SU-DHL-6 (cell line): Measurements from ENCODE around the gene CCDC40.

Experiments
- H2AFZ ChIP-seq: fragments of 200-600 bp; sonication (generic); 2 replicates; pipeline ENCODE4 v1.6.1; 2014; ENCODE audit warnings: low read depth, mild to moderate bottlenecking, moderate library complexity, mixed read lengths, antibody characterized with exemption, low read length; ENCODE audit not compliant: severe bottlenecking
- H3F3A ChIP-seq: fragments of 200-600 bp; shearing (Covaris generic); 2 replicates; pipeline ENCODE4 v1.6.0; 2016; ENCODE audit warnings: antibody characterized with exemption, mild to moderate bottlenecking; ENCODE audit not compliant: insufficient read depth
- H3K27ac ChIP-seq: fragments of 200-600 bp; sonication (generic); 2 replicates; pipeline ENCODE4 v1.5.1; 2016; ENCODE audit warnings: low read depth, mild to moderate bottlenecking, low read length, moderate library complexity, mixed read lengths
- H3K27me3 ChIP-seq: fragments of 200-600 bp; sonication (generic), shearing (Covaris generic); 2 replicates; pipeline ENCODE4 v1.6.0; 2014; ENCODE audit warnings: mild to moderate bottlenecking, low read length
- H3K36me3 ChIP-seq: fragments of 200-600 bp; sonication (generic); 2 replicates; pipeline ENCODE4 v1.6.1; 2014; ENCODE audit warnings: mild to moderate bottlenecking, low read length, mixed read lengths
- H3K4me2 ChIP-seq: fragments of 300-600, 200-600 bp; shearing (Covaris generic), sonication (generic); 2 replicates; pipeline ENCODE4 v1.6.0; 2014; ENCODE audit warnings: low read length, low read depth, mild to moderate bottlenecking; ENCODE audit not compliant: poor library complexity, severe bottlenecking
- H3K4me3 ChIP-seq: fragments of 200-600 bp; sonication (generic); 2 replicates; pipeline ENCODE4 v1.5.1; 2014; ENCODE audit warnings: antibody characterized with exemption, low read length, mild to moderate bottlenecking, mixed read lengths; ENCODE audit not compliant: insufficient read depth, poor library complexity, severe bottlenecking
- H3K79me2 ChIP-seq: fragments of 200-600 bp; sonication (generic); 2 replicates; pipeline ENCODE4 v1.6.1; 2014; ENCODE audit warnings: mild to moderate bottlenecking, low read length, moderate library complexity; ENCODE audit not compliant: insufficient read depth
- H3K9ac ChIP-seq: fragments of 200-600 bp; sonication (generic); 2 replicates; pipeline ENCODE4 v1.7.0; 2014; ENCODE audit warnings: mild to moderate bottlenecking, low read length
- H3K9me2 ChIP-seq: fragments of 200-600 bp; sonication (generic); replicated peaks from 2 replicates; pipeline ENCODE4 v1.6.1; 2014; ENCODE audit warnings: low read length; ENCODE audit not compliant: insufficient read depth
- H3K9me3 ChIP-seq: fragments of 200-600 bp; sonication (generic); 2 replicates; pipeline ENCODE4 v1.6.1; 2014; ENCODE audit warnings: low read length, mixed read lengths; ENCODE audit not compliant: insufficient read depth
- H4K20me1 ChIP-seq: fragments of 200-600 bp; sonication (generic); 2 replicates; pipeline ENCODE4 v1.6.1; 2014; ENCODE audit warnings: low read depth, mild to moderate bottlenecking, antibody characterized with exemption, low read length, moderate library complexity, mixed read lengths
- CTCF ChIP-seq: fragments of 200-600 bp; sonication (generic); IDR thresholded peaks from one replicate; pipeline ENCODE4 v1.5.1; 2017; ENCODE audit warnings: antibody characterized with exemption, mild to moderate bottlenecking, low read length, moderate library complexity; ENCODE audit not compliant: insufficient read depth, poor library complexity, severe bottlenecking
- EZH2phosphoT487 ChIP-seq: fragments of 200-600 bp; sonication (generic), shearing (Covaris generic); conservative IDR thresholded peaks from 2 replicates; pipeline ENCODE4 v1.6.1; 2018; ENCODE audit warnings: mild to moderate bottlenecking, antibody characterized with exemption, low read length, moderate library complexity, mixed read lengths

Gene CCDC40

GRCh38 chr17:80097127-80097621 is 60.7 kb downstream of the CCDC40 start:
- H3K4me3 ChIP-seq, result no peak overlapping the region
- H3K9me2 ChIP-seq, result no peaks in the 10 kb centered on the region
- H3K79me2 ChIP-seq, result no peaks in the 10 kb centered on the region
- no peaks in the 10 kb centered on the region for H3K27me3 ChIP-seq
- no peak overlapping the region for H3K4me2 ChIP-seq
- H3K9ac ChIP-seq, result no peak overlapping the region
- H3K27ac ChIP-seq, result no peak overlapping the region
- no peaks in the 10 kb centered on the region for H3K9me3 ChIP-seq
- no peak overlapping the region for H2AFZ ChIP-seq
- H3K36me3 ChIP-seq, result no peaks in the 10 kb centered on the region
- no peak for TF ChIP-seq CTCF
- TF ChIP-seq EZH2phosphoT487, result no peak
- no peaks in the 10 kb centered on the region for H4K20me1 ChIP-seq
- no peaks in the 10 kb centered on the region for H3F3A ChIP-seq

- Histone ChIP-seq H3K9me2 (no peaks in the 10 kb centered on the region), H3K4me3 (no peak overlapping the region), H3K79me2 (no peaks in the 10 kb centered on the region), H3K27me3 (no peaks in the 10 kb centered on the region), H3K4me2 (no peak overlapping the region), H4K20me1 (no peaks in the 10 kb centered on the region), H3K9me3 (no peaks in the 10 kb centered on the region), H3K9ac (no peak overlapping the region), H3K27ac (no peak overlapping the region), H2AFZ (no peak overlapping the region), H3K36me3 (no peaks in the 10 kb centered on the region), H3F3A (no peaks in the 10 kb centered on the region)
- TF ChIP-seq EZH2phosphoT487, result no peak
- no peak for TF ChIP-seq CTCF
Measured at GRCh38 chr17:80097844-80098691, 61.6 kb downstream of the CCDC40 start.

- no peaks in the 10 kb centered on the region for H3K9me3 ChIP-seq
- TF ChIP-seq CTCF (no peak), EZH2phosphoT487 (no peak)
- no peak overlapping the region for H3K4me2 ChIP-seq
- H4K20me1 ChIP-seq, result no peaks in the 10 kb centered on the region
- H3K4me3 ChIP-seq, result no peak overlapping the region
- no peak overlapping the region for H3K27ac ChIP-seq
- H3K36me3 ChIP-seq, result no peaks in the 10 kb centered on the region
- no peaks in the 10 kb centered on the region for H3K27me3 ChIP-seq
- H3F3A ChIP-seq, result no peaks in the 10 kb centered on the region
- no peaks in the 10 kb centered on the region for H3K9me2 ChIP-seq
- no peak overlapping the region for H2AFZ ChIP-seq
- H3K9ac ChIP-seq, result no peak overlapping the region
- no peaks in the 10 kb centered on the region for H3K79me2 ChIP-seq
Measured at GRCh38 chr17:80099291-80100034, 63.0 kb downstream of the CCDC40 start.
